Activated B cell treated with CpG ODN at 0.5 μM for 24 hours (primary cell): ENCODE measurements around the gene TSPEAR. TPM values are rescaled to one million over a fixed set of nuclear protein-coding genes. Genes with fewer than 3 reads are reported as not detected.

Experiments
- ATAC-seq: fragments of 200-7000 bp; cut with Tn5 transposase; one replicate; pipeline ENCODE4 v1.10.0; 2021; ENCODE audit warnings: low read depth, mild to moderate bottlenecking, moderate library complexity
- CTCF ChIA-PET: fragments of 350-600 bp; sonication (Branson Sonifier 250); formaldehyde crosslinking; loops from one replicate; lab custom pipeline; 2021; ENCODE audit warnings: antibody characterized with exemption; lab: Charles Lee
- POLR2A ChIA-PET: fragments of 350-600 bp; sonication (Branson Sonifier 250); formaldehyde crosslinking; loops from one replicate; lab custom pipeline; 2021; ENCODE audit warnings: antibody characterized with exemption; lab: Charles Lee
- DNase-seq: peaks from one replicate; pipeline ENCODE4 v3.0.0; 2022
- H3K27ac Mint-ChIP-seq: one replicate; pipeline ENCODE4 v1.8.0; 2020; ENCODE audit warnings: mixed read lengths
- H3K27me3 Mint-ChIP-seq: one replicate; pipeline ENCODE4 v1.8.0; 2021; ENCODE audit warnings: mixed read lengths
- H3K36me3 Mint-ChIP-seq: one replicate; pipeline ENCODE4 v1.8.0; 2021; ENCODE audit warnings: low read depth, mixed read lengths
- H3K4me1 Mint-ChIP-seq: one replicate; pipeline ENCODE4 v1.8.0; 2021; ENCODE audit warnings: mixed read lengths
- H3K4me3 Mint-ChIP-seq: one replicate; pipeline ENCODE4 v1.8.0; 2020; ENCODE audit warnings: mild to moderate bottlenecking, mixed read lengths
- H3K9me3 Mint-ChIP-seq: one replicate; pipeline ENCODE4 v1.8.0; 2020; ENCODE audit warnings: mixed read lengths
- intact Hi-C: fragments of 100-400 bp; cut with micrococcal nuclease; formaldehyde crosslinking; loops from one replicate; pipeline ENCODE4 v1.15.1; 2024
- total RNA-seq: library from RNA; stranded (reverse); gene quantifications from 2 replicates; pipeline ENCODE4 v1.2.3, GENCODE V29; 2022
- TF ChIP-seq, protein P1 (sequence below): fragments of 200-600 bp; IDR thresholded peaks from one replicate; pipeline ENCODE4 v1.8.0; 2022; ENCODE audit warnings: antibody characterized with exemption, mild to moderate bottlenecking

TSPEAR gene
- total RNA-seq, 1 donor from 2014 or later: not detected

GRCh38 chr21:44453120-44453519, 258.3 kb downstream of the TSPEAR start:
- H3K4me3 Mint-ChIP-seq: no peak overlapping the region
- CTCF ChIA-PET: no interaction called here

DNA sequence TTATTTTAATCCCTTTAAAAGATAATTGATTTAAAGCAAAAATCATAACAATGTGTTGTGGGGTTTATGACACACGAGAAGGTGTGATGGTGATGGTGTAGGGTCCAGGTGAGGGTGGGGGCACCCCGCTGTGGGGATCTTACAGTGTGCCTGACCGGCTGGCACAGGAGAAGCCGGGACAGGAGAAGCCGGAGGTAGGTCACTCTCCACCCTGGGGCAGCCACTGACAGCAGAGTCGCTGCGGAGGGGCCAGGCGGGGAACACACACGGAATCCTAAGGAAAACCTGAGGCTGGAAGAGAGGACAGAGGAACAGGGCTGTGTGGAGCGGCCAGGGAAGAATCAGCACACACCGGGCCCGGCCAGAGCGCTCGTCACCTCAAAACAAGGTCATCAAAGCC, 260.4 kb downstream of the TSPEAR start:
- CTCF ChIA-PET: no interaction called here
- POLR2A ChIA-PET: no interaction called here
- H3K4me3 Mint-ChIP-seq: no peak overlapping the region

More at GRCh38 chr21:44453120-44453519, 258.3 kb downstream of the TSPEAR start:
- peaks cover 12% of the 10 kb centered on the region for H3K27me3 Mint-ChIP-seq
- intact Hi-C loops: loop anchor here (10.0 kb wide), 1 partner anchor 148 kb away; the partner anchor contains the start of gene PFKL
- TF ChIP-seq, protein P1, sequence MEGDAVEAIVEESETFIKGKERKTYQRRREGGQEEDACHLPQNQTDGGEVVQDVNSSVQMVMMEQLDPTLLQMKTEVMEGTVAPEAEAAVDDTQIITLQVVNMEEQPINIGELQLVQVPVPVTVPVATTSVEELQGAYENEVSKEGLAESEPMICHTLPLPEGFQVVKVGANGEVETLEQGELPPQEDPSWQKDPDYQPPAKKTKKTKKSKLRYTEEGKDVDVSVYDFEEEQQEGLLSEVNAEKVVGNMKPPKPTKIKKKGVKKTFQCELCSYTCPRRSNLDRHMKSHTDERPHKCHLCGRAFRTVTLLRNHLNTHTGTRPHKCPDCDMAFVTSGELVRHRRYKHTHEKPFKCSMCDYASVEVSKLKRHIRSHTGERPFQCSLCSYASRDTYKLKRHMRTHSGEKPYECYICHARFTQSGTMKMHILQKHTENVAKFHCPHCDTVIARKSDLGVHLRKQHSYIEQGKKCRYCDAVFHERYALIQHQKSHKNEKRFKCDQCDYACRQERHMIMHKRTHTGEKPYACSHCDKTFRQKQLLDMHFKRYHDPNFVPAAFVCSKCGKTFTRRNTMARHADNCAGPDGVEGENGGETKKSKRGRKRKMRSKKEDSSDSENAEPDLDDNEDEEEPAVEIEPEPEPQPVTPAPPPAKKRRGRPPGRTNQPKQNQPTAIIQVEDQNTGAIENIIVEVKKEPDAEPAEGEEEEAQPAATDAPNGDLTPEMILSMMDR: no peak
- no peaks in the 10 kb centered on the region for H3K36me3 Mint-ChIP-seq
- no peak overlapping the region for H3K27ac Mint-ChIP-seq
- POLR2A ChIA-PET: no interaction called here
- ATAC-seq (no peak), DNase-seq (no peak)
- H3K9me3 Mint-ChIP-seq: peaks cover 7% of the 10 kb centered on the region
- peaks cover 2% of the 10 kb centered on the region for H3K4me1 Mint-ChIP-seq

DNA sequence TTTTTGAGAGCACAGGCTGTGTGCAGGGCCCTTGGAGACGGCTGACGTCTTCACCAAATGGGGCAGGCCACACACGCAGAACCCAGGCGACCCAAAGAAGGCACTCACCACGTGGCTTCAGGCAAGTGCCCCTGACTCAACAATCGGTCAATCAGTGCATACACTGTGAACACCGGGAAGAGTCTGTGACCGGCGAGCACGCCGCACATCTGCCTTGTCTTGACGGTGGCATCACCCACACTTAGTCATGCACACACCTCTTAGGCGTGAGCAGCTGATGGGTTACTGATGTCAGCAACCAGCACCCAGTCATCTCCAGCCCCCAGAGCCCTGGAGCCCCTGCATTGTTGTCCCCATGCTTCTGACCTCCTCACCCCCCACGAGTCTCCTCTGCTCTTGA, 261.0 kb downstream of the TSPEAR start:
- TF ChIP-seq, protein P1: no peak
- ATAC-seq (no peak), DNase-seq (peak; percentile 5)
- no peaks in the 10 kb centered on the region for H3K36me3 Mint-ChIP-seq
- POLR2A ChIA-PET: no interaction called here
- H3K9me3 Mint-ChIP-seq: peaks cover 7% of the 10 kb centered on the region
- H3K4me1 Mint-ChIP-seq: no peaks in the 10 kb centered on the region
- CTCF ChIA-PET: no interaction called here
- H3K27me3 Mint-ChIP-seq: peaks cover 15% of the 10 kb centered on the region
- H3K27ac Mint-ChIP-seq: no peak overlapping the region
- no peak overlapping the region for H3K4me3 Mint-ChIP-seq
- intact Hi-C loops: loop anchor here (10.0 kb wide), 1 partner anchor 146 kb away; the partner anchor contains the start of gene PFKL

More for the DNA sequence above, 260.4 kb downstream of the TSPEAR start:
- Mint-ChIP-seq H3K27me3 (peaks cover 15% of the 10 kb centered on the region), H3K4me1 (no peaks in the 10 kb centered on the region), H3K36me3 (no peaks in the 10 kb centered on the region), H3K9me3 (peaks cover 7% of the 10 kb centered on the region), H3K27ac (no peak overlapping the region)
- intact Hi-C loops: loop anchor here (10.0 kb wide), 1 partner anchor 146 kb away; the partner anchor contains the start of gene PFKL
- TF ChIP-seq, protein P1: no peak
- DNase-seq (peak; percentile 9), ATAC-seq (no peak)

GRCh38 chr21:44449473-44450363, 261.7 kb downstream of the TSPEAR start:
- POLR2A ChIA-PET: no interaction called here
- ATAC-seq (no peak), DNase-seq (peak; percentile 5)
- Mint-ChIP-seq H3K36me3 (no peaks in the 10 kb centered on the region), H3K9me3 (peaks cover 7% of the 10 kb centered on the region), H3K27ac (no peak overlapping the region), H3K4me1 (peaks cover 2% of the 10 kb centered on the region), H3K4me3 (no peak overlapping the region), H3K27me3 (peaks cover 17% of the 10 kb centered on the region)
- TF ChIP-seq, protein P1: no peak
- intact Hi-C loops: loop anchor here (10.0 kb wide), 1 partner anchor 145 kb away; the partner anchor contains the start of gene PFKL
- CTCF ChIA-PET: no interaction called here

DNA sequence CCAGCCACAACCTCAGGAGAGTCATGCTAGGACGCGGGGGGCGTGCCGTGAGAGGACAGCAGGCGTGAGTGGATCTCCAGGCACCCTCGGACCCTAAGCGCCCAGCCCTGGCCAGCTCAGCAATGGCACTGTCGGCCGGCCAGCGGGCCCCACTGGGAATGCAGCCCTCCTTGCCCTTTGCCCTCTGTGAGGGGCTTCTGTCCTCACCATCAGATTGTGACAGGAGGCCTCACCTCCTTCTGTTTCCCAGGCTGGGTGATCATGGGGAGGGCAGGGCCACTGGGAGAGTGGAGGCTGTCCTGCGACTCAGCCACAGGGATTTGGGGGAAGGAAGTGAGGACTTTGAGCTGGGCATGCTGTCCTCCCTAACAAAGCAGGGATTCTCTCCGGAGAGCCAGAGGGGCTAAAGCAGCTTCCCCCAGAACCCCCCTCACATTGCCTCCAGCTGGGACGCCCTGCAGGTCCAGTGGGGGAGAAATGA, 262.7 kb downstream of the TSPEAR start:
- Mint-ChIP-seq H3K4me1 (peaks cover 2% of the 10 kb centered on the region), H3K27ac (no peak overlapping the region), H3K9me3 (no peaks in the 10 kb centered on the region), H3K27me3 (peaks cover 17% of the 10 kb centered on the region), H3K4me3 (no peak overlapping the region), H3K36me3 (no peaks in the 10 kb centered on the region)
- intact Hi-C loops: no loop called here
- DNase-seq (no peak), ATAC-seq (no peak)
- ChIA-PET POLR2A (no interaction called here), CTCF (no interaction called here)
- TF ChIP-seq, protein P1: no peak
